Osteoblast (primary cell): Measurements from ENCODE around the gene COL6A3. TPM values are rescaled to one million over a fixed set of nuclear protein-coding genes. Genes with fewer than 3 reads are reported as not detected.

Source experiments
- DNase-seq: peaks from one replicate; pipeline ENCODE4 v3.0.0; 2011; ENCODE audit warnings: low spot score, mixed read lengths; ENCODE audit not compliant: insufficient read length; ENCODE audit errors: missing footprints
- H2AFZ ChIP-seq: 2 replicates; pipeline ENCODE4 v1.6.0; 2011; ENCODE audit warnings: mild to moderate bottlenecking, low read length
- H3K27ac ChIP-seq: 2 replicates; pipeline ENCODE4 v1.5.1; 2011; ENCODE audit warnings: mild to moderate bottlenecking, low read depth, low read length, moderate library complexity
- H3K27me3 ChIP-seq: 2 replicates; pipeline ENCODE4 v1.6.0; 2012; ENCODE audit warnings: mild to moderate bottlenecking, control low read depth, inconsistent platforms, low read length, moderate library complexity; ENCODE audit not compliant: insufficient read depth
- H3K36me3 ChIP-seq: 2 replicates; pipeline ENCODE4 v1.5.1; 2011; ENCODE audit warnings: mild to moderate bottlenecking, low read length, control low read depth, moderate library complexity; ENCODE audit not compliant: insufficient read depth
- H3K4me1 ChIP-seq: 2 replicates; pipeline ENCODE4 v1.5.1; 2011; ENCODE audit warnings: mild to moderate bottlenecking, low read length, control low read depth, moderate library complexity; ENCODE audit not compliant: insufficient read depth
- H3K4me2 ChIP-seq: 2 replicates; pipeline ENCODE4 v1.6.0; 2011; ENCODE audit warnings: mild to moderate bottlenecking, low read length; ENCODE audit not compliant: insufficient read depth
- H3K4me3 ChIP-seq: fragments of 200-600 bp; sonication (generic); 3 replicates; pipeline ENCODE4 v1.5.1; 2012; ENCODE audit warnings: mild to moderate bottlenecking, low read length, inconsistent platforms; ENCODE audit not compliant: insufficient read depth
- H3K79me2 ChIP-seq: 2 replicates; pipeline ENCODE4 v1.6.0; 2012; ENCODE audit warnings: mild to moderate bottlenecking, low read length, control low read depth, inconsistent platforms; ENCODE audit not compliant: insufficient read depth
- H3K9me3 ChIP-seq: 2 replicates; pipeline ENCODE4 v1.5.1; 2011; ENCODE audit warnings: low read depth, low read length, control low read depth
- H4K20me1 ChIP-seq: 2 replicates; pipeline ENCODE4 v1.6.0; 2012; ENCODE audit warnings: mild to moderate bottlenecking, low read length, control low read depth; ENCODE audit not compliant: insufficient read depth
- total RNA-seq: library from RNA; depleted of rRNA; stranded (reverse); fragments of >200 nt; gene quantifications from 2 replicates; pipeline ENCODE4 v1.2.3, GENCODE V29; 2012
- TF ChIP-seq, protein P1 (sequence below): IDR thresholded peaks from 2 replicates; pipeline ENCODE4 v1.5.1; 2011; ENCODE audit warnings: mild to moderate bottlenecking, low read depth, low read length, moderate library complexity; ENCODE audit errors: extremely low read depth

The COL6A3 gene
- total RNA-seq, 1 donor, result 4,017 TPM

GRCh38 chr2:237447496-237447895 lies 33.5 kb upstream of the COL6A3 start:
- Histone ChIP-seq H3K36me3 (no peaks in the 10 kb centered on the region), H3K79me2 (no peaks in the 10 kb centered on the region), H3K9me3 (no peaks in the 10 kb centered on the region), H2AFZ (no peak overlapping the region), H3K27me3 (no peaks in the 10 kb centered on the region), H4K20me1 (no peaks in the 10 kb centered on the region), H3K4me2 (no peak overlapping the region), H3K4me1 (peaks cover 24% of the 10 kb centered on the region), H3K27ac (no peak overlapping the region), H3K4me3 (no peak overlapping the region)
- TF ChIP-seq, protein P1, sequence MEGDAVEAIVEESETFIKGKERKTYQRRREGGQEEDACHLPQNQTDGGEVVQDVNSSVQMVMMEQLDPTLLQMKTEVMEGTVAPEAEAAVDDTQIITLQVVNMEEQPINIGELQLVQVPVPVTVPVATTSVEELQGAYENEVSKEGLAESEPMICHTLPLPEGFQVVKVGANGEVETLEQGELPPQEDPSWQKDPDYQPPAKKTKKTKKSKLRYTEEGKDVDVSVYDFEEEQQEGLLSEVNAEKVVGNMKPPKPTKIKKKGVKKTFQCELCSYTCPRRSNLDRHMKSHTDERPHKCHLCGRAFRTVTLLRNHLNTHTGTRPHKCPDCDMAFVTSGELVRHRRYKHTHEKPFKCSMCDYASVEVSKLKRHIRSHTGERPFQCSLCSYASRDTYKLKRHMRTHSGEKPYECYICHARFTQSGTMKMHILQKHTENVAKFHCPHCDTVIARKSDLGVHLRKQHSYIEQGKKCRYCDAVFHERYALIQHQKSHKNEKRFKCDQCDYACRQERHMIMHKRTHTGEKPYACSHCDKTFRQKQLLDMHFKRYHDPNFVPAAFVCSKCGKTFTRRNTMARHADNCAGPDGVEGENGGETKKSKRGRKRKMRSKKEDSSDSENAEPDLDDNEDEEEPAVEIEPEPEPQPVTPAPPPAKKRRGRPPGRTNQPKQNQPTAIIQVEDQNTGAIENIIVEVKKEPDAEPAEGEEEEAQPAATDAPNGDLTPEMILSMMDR, result no peak
- DNase-seq, result no peak

- Histone ChIP-seq H4K20me1 (no peaks in the 10 kb centered on the region), H3K4me3 (no peak overlapping the region), H3K27me3 (no peaks in the 10 kb centered on the region), H3K4me2 (no peak overlapping the region), H3K36me3 (no peaks in the 10 kb centered on the region), H3K4me1 (peaks cover 24% of the 10 kb centered on the region), H3K27ac (no peak overlapping the region), H3K79me2 (no peaks in the 10 kb centered on the region), H3K9me3 (no peaks in the 10 kb centered on the region), H2AFZ (no peak overlapping the region)
- no peak for DNase-seq
- TF ChIP-seq, protein P1, result no peak
These were observed 32.3 kb upstream of the COL6A3 start for GRCh38 chr2:237446338-237446665.

GRCh38 chr2:237445611-237446337 lies 31.8 kb upstream of the COL6A3 start:
- no peaks in the 10 kb centered on the region for H3K79me2 ChIP-seq
- TF ChIP-seq, protein P1, result no peak
- no peaks in the 10 kb centered on the region for H3K9me3 ChIP-seq
- no peak overlapping the region for H2AFZ ChIP-seq
- no peak overlapping the region for H3K4me2 ChIP-seq
- H3K4me1 ChIP-seq, result peaks cover 26% of the 10 kb centered on the region
- no peak for DNase-seq
- no peak overlapping the region for H3K27ac ChIP-seq
- H3K36me3 ChIP-seq, result no peaks in the 10 kb centered on the region
- H3K4me3 ChIP-seq, result no peak overlapping the region
- no peaks in the 10 kb centered on the region for H3K27me3 ChIP-seq
- no peaks in the 10 kb centered on the region for H4K20me1 ChIP-seq

DNA sequence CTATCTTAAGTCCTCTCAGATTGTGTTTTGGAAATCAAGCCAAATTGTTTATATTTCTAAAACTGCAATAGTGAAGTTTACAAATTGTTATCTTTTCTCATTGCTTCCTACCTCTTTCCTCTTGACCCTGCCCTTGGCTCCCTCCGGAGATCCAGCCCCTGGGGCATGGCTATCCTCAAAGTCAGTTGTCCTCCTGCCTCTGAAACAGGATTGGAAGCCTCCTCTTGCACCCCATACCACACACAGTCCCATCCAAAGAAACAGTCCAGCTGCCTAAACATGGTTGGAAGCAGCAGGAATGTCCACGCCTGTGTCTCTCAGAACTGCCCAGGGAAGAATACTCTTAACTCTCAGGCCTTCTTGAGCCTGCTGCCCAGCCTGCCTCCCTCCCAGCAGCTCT lies 30.1 kb upstream of the COL6A3 start:
- H3K79me2 ChIP-seq, result no peaks in the 10 kb centered on the region
- H3K9me3 ChIP-seq, result no peaks in the 10 kb centered on the region
- no peaks in the 10 kb centered on the region for H3K36me3 ChIP-seq
- no peak for DNase-seq
- TF ChIP-seq, protein P1, result no peak
- H2AFZ ChIP-seq, result no peak overlapping the region
- H3K4me2 ChIP-seq, result no peak overlapping the region
- H3K27me3 ChIP-seq, result no peaks in the 10 kb centered on the region
- no peak overlapping the region for H3K4me3 ChIP-seq
- H3K4me1 ChIP-seq, result peaks cover 22% of the 10 kb centered on the region
- no peak overlapping the region for H3K27ac ChIP-seq
- no peaks in the 10 kb centered on the region for H4K20me1 ChIP-seq
